ENCODE data around the gene ZMYND10.

GRCh38 chr3:50365080-50365841, 19.7 kb upstream of the ZMYND10 start:
- TF ChIP-seq CTCF (IDR thresholded peaks at IDR 0.05) (no peak), PRDM15 (CRISPR knock-in tag; IDR thresholded peaks at IDR 0.05) (no peak), TEAD4 (CRISPR knock-in tag; IDR thresholded peaks at IDR 0.05) (no peak), ZBTB21 (CRISPR knock-in tag; IDR thresholded peaks at IDR 0.05; ENCODE audit: borderline replicate concordance) (no peak), NR2C2 (CRISPR knock-in tag; IDR thresholded peaks at IDR 0.05) (no peak), CREB1 (CRISPR knock-in tag; IDR thresholded peaks at IDR 0.05) (no peak), NR1H2 (CRISPR knock-in tag; IDR thresholded peaks at IDR 0.05) (no peak)

Data from WTC11 (cell line).